Left lobe of liver (tissue), 2 donors: ENCODE results near the gene CLIC4. TPM values are rescaled to one million over a fixed set of nuclear protein-coding genes. Genes with fewer than 3 reads are reported as not detected.
A peak's percentile ranks its signal among the peaks of the same experiment; 100 is the strongest.
"Not testable (repeated sequence)": the region's sequence is repeated elsewhere in the genome, so short reads cannot be mapped to it uniquely, and the experiment has no call there.

Experiments used
- ATAC-seq: fragments of 200-7000 bp; cut with Tn5 transposase; one replicate; pipeline ENCODE4 v1.9.1; 2020; ENCODE audit warnings: mild to moderate bottlenecking, moderate library complexity
- DNase-seq: peaks from one replicate; pipeline ENCODE4 v3.0.0-alpha.2; 2020; ENCODE audit warnings: low spot score
- total RNA-seq: library from RNA; stranded (reverse); gene quantifications from one replicate; pipeline ENCODE4 v1.2.1, GENCODE V29; 2021
- donor health status: DM: no; HTN: no; CAD: no; lungs with moderate emphysema.
- donor health status: DM: no; HTN: yes; CAD: no.

Gene CLIC4
- total RNA-seq, 1 donor from 2014 or later, result 54.4 TPM

GRCh38 chr1:24803220-24803619 lies 58.0 kb downstream of the CLIC4 start:
- DNase-seq, result no peak
- ATAC-seq, result no peak

GRCh38 chr1:24803987-24804530 lies 58.8 kb downstream of the CLIC4 start:
- ATAC-seq, result no peak

GRCh38 chr1:24805534-24806301 lies 60.5 kb downstream of the CLIC4 start:
- ATAC-seq (peak; percentile 81), DNase-seq (no peak)

More at GRCh38 chr1:24803987-24804530, 58.8 kb downstream of the CLIC4 start:
- DNase-seq, result no peak

- ATAC-seq, result no peak
- DNase-seq, result no peak
These were observed 61.3 kb downstream of the CLIC4 start for GRCh38 chr1:24806588-24806987.

GRCh38 chr1:24811494-24811893 lies 66.2 kb downstream of the CLIC4 start:
- not testable (repeated sequence) for DNase-seq, ATAC-seq

GRCh38 chr1:24820221-24820620 lies 75.0 kb downstream of the CLIC4 start:
- DNase-seq, ATAC-seq: not testable (repeated sequence)

GRCh38 chr1:24822887-24823286 lies 77.6 kb downstream of the CLIC4 start:
- DNase-seq (no peak), ATAC-seq (no peak)

- DNase-seq, ATAC-seq: not testable (repeated sequence)
These were observed 78.2 kb downstream of the CLIC4 start for GRCh38 chr1:24823486-24823885.

GRCh38 chr1:24825174-24825573 lies 79.9 kb downstream of the CLIC4 start:
- no peak for DNase-seq
- ATAC-seq, result no peak

- no peak for ATAC-seq
- no peak for DNase-seq
These were observed 81.3 kb downstream of the CLIC4 start for GRCh38 chr1:24826510-24826909.

GRCh38 chr1:24827379-24828135 lies 82.3 kb downstream of the CLIC4 start:
- no peak for ATAC-seq
- no peak for DNase-seq

GRCh38 chr1:24828183-24828886 lies 83.1 kb downstream of the CLIC4 start:
- DNase-seq (no peak), ATAC-seq (no peak)

GRCh38 chr1:24828887-24829192 lies 83.6 kb downstream of the CLIC4 start:
- DNase-seq, result no peak
- no peak for ATAC-seq

- ATAC-seq (peak; percentile 92), DNase-seq (no peak)
These were observed 85.5 kb downstream of the CLIC4 start for GRCh38 chr1:24830680-24831272.

- ATAC-seq, result peak; percentile 60
- DNase-seq, result no peak
These were observed 96.3 kb downstream of the CLIC4 start for GRCh38 chr1:24841593-24841992.

GRCh38 chr1:24846671-24847070 lies 101.4 kb downstream of the CLIC4 start:
- DNase-seq, result no peak
- ATAC-seq, result no peak

- ATAC-seq (peak; percentile 93), DNase-seq (peak; percentile 91)
These were observed 103.0 kb downstream of the CLIC4 start for GRCh38 chr1:24847995-24848881.

GRCh38 chr1:24849672-24850295 lies 104.5 kb downstream of the CLIC4 start:
- ATAC-seq (no peak), DNase-seq (no peak)

GRCh38 chr1:24850328-24850920 lies 105.2 kb downstream of the CLIC4 start:
- DNase-seq, result no peak
- no peak for ATAC-seq
